ENCODE results near the gene HID1. TPM values are rescaled to one million over a fixed set of nuclear protein-coding genes. Genes with fewer than 3 reads are reported as not detected.

HID1 gene
- total RNA-seq, 1 experiment from 2014 or later, result 0.11 TPM

GRCh38 chr17:74949455-74950115 lies 23.0 kb downstream of the HID1 start:
- no peak for DNase-seq (ENCODE audit: low read depth)

GRCh38 chr17:74947041-74947754 lies 25.4 kb downstream of the HID1 start:
- DNase-seq (ENCODE audit: low read depth), result no peak

DNA sequence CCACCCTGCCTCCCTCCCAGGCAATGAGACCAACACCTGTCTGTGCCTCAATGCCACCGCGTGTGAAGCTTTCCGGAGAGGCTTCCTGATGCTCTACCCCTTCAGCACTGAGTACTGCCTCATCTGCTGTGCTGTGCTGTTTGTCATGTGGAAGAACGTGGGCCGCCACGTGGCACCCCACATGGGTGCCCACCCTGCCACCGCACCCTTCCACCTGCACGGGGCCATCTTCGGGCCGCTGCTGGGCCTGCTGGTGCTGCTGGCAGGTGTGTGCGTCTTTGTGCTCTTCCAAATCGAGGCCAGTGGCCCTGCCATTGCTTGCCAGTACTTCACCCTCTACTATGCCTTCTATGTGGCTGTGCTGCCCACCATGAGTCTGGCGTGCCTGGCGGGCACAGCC lies 25.9 kb downstream of the HID1 start:
- DNase-seq (ENCODE audit: low read depth), result no peak

DNA sequence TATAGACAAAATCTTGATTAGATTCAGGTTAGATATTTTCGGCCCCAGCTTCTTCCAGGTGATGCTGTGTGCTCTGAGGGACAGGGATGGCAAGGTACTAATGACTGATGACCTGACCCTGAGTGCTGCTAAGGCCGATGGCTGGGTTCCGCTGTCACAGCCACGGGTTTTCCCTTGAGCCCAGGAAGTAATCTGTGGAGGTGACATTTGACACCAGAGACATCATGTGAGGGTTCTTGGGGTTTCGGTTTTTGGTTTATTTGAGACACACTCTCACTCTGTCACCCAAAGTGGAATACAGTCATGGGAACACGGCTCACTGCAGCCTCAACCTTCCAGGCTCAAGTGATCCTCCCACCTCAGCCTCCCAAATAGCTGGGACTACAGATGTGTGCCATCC lies 27.0 kb downstream of the HID1 start:
- DNase-seq (ENCODE audit: low read depth), result no peak

- DNase-seq (ENCODE audit: low read depth), result no peak
These were observed 28.6 kb downstream of the HID1 start for GRCh38 chr17:74943808-74944522.

- DNase-seq (ENCODE audit: low read depth), result no peak
These were observed 31.3 kb downstream of the HID1 start for GRCh38 chr17:74941128-74941725.

DNA sequence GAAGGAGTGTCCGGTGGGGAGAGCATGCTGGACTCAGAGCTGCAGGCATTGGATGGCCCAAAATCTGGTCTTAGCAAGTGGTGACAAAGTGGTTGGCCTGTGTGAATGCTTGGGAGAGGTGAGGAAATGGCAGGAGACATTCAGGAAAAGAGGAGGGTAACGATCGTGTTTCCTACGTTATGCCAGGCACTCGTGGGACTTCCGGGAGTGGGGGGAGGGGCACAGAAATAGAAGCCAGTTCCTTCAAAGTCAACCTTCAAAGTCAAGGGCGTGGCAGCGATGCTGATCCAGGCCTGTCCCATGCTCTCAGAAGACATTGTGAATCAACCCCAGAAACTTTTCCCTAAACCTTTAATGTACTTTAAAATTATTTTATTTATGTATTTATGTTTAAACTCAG lies 33.0 kb downstream of the HID1 start:
- DNase-seq (ENCODE audit: low read depth), result no peak

- no peak for DNase-seq (ENCODE audit: low read depth)
These were observed 34.2 kb downstream of the HID1 start for GRCh38 chr17:74938194-74938950.

DNA sequence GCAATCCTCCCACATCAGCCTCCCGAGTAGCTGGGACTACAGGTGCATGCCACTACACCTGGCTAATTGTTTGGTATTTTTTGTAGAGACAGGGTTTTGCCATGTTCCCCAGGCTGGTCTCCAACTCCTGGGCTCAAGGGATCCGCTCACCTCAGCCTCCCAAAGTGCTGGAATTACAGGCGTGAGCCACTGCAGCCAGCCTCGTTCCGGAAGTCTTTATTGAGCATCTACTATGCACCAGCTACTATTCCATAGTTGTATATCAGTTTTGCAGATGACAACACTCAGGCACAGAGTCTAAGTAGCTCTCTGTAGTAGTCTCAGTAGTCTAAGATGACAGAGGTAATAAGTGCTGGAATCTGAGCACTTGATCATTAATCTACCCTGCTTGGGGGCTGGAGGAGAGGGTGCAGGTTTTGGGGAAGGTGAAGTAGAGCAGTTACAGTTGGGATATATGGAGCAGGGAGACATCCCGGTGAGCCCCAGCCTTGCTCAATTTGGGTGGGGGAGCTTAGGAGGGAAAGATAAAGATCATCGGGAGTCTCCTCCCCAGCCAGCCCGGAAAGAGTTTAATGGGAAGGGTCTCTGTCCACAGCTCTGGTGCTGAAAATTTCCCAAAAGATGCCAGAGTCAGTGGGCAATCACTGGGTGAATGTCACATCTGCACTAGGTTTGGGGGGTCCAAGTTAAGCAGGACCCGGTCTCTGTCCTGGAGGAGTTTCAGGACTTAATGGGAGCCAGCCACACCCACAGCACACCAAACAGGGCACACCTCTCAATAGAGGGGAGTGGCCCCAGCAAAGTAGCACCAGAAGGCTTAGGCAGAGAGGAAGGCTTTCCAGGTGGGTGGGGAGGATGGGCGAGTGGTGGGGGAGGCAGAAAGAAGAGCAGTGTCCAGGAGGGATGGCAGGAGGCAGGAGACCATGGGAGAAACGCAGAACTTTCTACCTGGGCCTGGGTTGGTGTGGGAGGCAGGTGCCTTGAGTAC lies 35.2 kb downstream of the HID1 start:
- DNase-seq (ENCODE audit: low read depth), result no peak

DNA sequence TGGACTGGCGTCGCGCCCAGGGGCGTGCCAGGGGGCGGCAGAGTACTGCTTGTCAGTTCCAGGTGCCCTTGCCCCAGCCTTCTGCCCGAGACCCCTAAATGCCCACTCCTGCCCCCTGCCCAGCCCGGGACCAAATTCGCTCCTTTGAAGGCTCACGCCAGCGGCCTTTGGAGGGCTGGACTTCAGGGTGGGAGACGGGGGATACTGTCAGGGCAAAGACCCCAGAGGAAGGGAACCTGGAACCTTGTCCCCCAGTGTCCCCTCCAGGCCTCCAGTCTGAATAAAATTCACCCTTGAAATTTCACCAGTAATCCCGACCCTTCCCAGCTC lies 36.1 kb downstream of the HID1 start:
- DNase-seq (ENCODE audit: low read depth), result no peak

DNA sequence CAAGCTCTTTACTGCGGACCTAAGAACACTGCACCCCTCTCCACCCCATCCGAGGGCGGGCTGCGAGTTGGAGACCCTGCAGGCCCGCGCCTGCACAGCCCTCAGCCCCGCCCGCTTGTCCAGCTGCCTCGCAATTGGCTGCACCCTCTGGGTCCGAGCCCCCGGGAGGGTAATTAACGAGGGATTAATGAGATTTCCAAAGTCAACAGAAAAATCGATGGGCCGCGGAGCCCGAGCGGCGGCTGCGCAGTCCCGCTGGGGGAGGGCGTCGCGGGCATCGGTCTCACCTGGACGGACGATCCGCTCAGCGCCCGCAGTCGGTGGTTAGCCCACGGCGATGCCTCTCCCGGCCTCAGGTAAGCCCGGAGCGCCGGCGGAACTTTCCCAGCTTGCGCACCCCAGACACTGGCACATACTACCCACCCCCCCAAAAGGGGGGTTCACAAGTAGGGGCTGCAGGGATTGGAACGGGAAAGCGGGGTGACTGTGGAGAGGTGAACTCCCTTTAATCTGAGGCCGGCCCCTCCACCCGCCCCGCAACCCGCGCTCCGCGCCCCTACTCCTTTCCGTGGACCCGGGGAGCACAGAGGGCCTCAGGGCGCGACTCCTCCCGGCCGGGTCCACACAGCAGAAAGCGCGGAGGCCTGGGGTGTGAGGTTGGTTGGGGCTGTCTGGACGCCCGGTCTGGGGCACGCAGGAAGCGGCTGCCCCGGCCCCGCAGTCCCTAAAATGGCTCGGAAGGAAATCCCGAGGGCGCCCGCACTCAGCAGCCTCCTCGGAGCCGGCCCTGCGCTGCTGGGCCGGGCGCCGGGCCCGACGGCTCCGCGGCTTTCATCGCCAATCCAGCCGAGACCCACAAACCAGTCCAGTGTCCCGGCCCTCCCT lies 36.7 kb downstream of the HID1 start, which contains the start of gene OTOP3:
OTOP3 (plus strand) TSS at position 314 of the 885 bp plus-strand sequence; CDS start at position 338, 24 bp downstream.
- DNase-seq (ENCODE audit: low read depth), result no peak

GRCh38 chr17:74935048-74935447 lies 37.5 kb downstream of the HID1 start:
- DNase-seq (ENCODE audit: low read depth), result no peak

DNA sequence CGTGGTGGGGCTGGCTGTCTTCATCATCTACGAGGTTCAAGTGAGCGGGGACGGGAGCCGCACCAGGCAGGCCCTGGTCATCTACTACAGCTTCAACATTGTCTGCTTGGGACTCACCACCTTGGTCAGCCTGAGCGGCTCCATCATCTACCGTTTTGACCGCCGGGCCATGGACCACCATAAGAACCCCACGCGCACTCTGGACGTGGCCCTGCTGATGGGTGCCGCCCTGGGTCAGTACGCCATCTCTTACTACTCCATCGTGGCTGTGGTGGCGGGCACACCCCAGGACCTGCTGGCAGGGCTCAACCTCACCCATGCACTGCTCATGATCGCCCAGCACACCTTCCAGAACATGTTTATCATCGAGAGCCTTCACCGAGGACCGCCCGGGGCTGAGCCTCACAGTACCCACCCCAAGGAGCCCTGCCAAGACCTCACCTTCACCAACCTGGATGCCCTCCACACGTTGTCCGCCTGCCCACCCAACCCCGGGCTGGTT lies 42.0 kb downstream of the HID1 start:
- DNase-seq (ENCODE audit: low read depth), result no peak

- DNase-seq (ENCODE audit: low read depth), result no peak
These were observed 43.8 kb downstream of the HID1 start for GRCh38 chr17:74928786-74929185.

DNA sequence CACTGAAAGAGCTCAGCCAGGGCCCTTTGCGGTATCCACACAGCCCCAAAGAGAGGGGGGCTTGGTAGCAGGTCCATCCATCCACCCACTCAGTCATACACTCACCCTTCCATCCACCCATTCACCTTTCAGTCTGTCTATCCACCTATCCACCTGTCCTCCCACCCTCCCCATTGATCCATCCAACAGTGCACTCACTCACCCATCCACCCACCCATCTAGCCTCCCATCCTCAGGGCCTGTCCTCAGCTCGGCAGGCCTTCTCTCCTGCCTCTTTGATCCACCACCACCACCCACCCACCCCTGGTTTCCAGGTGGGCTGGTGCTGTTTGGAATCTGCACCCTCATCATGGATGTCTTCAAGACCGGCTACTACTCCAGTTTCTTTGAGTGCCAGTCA lies 47.3 kb downstream of the HID1 start:
- no peak for DNase-seq (ENCODE audit: low read depth)

GRCh38 chr17:74924250-74924948 lies 48.2 kb downstream of the HID1 start, which contains the start of gene OTOP2:
TSS of gene OTOP2 (plus strand) at chr17:74924273. CDS start at chr17:74924633, 360 bp downstream.
- DNase-seq (ENCODE audit: low read depth), result no peak

GRCh38 chr17:74923538-74924249 lies 48.9 kb downstream of the HID1 start:
- peak; percentile 66 for DNase-seq (ENCODE audit: low read depth)

All from Daoy (cell line).